Limb (tissue), 2 donors: ENCODE data around the gene PFKFB3.
"Not testable (repeated sequence)": the region's sequence is repeated elsewhere in the genome, so short reads cannot be mapped to it uniquely, and the experiment has no call there.

Experiments used
- DNase-seq, 2 donors: peaks; one replicate each; pipeline ENCODE4 v3.0.0-alpha.2; 2016; ENCODE audit errors: extremely low spot score in 2 of 2

The PFKFB3 gene

DNA sequence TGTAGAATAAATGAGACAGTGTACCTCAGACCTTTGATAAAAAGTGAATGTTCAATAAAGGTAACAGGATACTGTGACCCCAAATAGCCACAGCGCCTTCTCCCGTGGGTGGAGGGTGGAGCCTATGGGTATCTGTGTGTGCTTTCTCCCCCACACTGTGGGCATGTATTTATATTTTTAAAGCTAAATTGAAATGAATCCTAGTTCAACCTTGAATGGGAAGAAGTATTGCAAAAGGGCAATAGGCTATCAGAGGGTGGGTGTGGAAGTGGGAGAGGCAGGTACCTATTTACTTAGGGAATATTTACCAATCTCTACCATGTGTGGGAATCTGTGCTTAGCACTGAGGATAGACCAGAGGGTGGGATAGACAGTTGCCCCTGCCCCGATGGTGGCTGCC lies 68.9 kb downstream of the PFKFB3 start:
- no peak for DNase-seq

DNA sequence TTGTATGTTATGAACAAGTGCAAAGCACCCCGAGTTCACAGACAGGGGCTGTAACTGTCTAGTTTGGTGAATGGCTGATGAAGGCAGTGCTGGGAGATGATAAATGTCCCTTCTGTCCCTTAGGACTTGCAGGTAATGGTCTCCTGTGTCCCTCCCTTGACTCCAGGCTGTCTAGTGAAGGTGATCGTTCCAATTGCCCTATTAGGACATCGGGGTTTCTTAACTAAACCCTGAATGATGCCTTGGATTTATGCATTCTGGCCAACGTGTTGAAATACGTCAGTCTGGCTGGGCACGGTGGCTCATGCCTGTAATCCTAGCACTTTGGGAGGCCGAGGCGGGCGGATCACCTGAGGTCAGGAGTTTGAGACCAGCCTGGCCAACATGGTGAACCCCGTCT lies 69.4 kb downstream of the PFKFB3 start:
- no peak for DNase-seq

GRCh38 chr10:6273351-6273750 lies 70.6 kb downstream of the PFKFB3 start:
- no peak for DNase-seq

- DNase-seq, result no peak
These were observed 71.3 kb downstream of the PFKFB3 start for GRCh38 chr10:6274040-6274439.

DNA sequence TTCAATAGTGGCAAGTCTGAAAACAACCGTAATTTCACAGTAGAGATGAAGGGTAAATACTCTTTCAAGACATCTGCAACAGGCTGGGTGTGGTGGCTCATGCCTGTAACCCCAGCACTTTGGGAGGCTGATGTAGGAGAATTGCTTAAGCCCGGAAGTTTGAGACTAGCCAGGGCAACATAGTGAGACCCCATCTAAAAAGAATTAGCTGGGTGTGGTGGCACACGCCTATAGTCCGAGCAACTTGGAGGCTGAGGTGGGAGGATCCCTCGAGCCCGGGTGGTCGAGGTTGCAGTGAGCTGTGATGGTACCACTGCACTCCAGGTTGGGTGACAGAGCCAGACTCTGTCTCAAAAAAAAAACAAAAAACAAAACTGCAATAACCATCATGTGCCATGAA lies 71.8 kb downstream of the PFKFB3 start:
- no peak for DNase-seq

- DNase-seq, result peak in 1 of 2 donors; percentile 56
These were observed 72.6 kb downstream of the PFKFB3 start for GRCh38 chr10:6275022-6275997.

DNA sequence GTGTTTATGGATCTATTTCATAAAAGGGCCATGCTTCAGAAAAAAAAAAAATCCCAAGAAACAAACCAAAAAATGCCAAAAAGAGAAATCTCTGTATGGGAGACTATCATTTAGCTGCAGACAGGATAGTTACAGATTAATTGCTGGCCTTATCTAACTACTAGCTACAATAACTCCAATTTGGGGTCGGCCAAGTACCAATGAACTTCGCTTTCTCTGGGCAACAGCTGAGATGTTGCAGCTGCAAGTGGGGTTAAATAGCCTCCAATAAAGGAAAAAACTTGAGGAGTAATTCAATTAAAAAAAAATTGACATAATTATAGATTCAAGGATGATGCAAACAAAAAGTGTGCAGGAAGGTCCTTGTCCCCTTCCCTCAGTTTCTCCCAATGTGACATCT lies 73.6 kb downstream of the PFKFB3 start:
- DNase-seq, result no peak

DNA sequence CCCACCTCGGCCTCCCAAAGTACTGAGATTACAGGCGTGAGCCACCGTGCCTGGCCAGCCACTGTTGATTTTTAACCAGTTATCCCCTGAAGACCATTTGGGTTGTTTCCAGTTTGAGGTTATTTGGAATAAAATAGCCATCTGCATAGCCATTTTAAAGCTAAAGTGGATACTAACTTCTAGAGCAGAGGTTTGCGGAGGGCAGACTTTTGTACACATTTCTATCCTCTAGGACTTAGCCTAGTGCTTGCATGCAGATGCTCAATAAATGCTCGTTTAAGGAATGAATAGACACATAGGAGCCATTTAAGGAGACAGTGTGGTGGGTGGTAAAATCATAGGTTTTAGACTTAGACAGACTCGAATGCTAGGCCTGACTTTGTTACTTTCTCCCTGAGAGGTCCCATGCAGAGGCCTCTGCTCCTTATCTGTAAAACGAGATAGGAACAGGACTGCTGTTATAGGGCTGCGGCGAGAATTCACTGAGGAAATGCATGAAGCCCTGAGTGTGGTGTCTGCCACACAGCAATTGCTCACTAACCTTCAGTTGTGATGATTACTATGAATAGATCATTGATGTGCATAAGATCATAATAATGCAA lies 75.9 kb downstream of the PFKFB3 start:
- DNase-seq, result no peak

- DNase-seq, result no peak
These were observed 77.0 kb downstream of the PFKFB3 start for GRCh38 chr10:6279540-6280267.

DNA sequence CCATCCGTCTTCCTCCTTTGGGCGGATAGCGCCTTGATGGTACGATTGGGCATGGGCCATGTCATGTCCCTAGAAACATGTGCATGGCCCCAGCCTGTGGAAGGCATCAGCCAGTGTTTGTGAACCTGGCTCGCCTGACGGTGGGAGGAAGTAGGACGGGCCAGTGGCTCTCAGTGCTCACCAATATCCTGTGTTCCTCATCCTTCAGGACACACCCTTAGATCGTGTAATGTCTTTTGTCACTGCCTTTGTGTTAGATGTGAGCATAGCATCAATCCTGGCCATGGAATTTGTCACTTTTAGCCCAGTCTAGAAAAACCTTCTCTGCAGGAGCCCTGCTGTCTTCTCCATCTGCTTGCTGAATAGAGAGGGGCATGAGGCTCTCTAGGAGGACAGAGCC lies 77.6 kb downstream of the PFKFB3 start:
- no peak for DNase-seq

DNA sequence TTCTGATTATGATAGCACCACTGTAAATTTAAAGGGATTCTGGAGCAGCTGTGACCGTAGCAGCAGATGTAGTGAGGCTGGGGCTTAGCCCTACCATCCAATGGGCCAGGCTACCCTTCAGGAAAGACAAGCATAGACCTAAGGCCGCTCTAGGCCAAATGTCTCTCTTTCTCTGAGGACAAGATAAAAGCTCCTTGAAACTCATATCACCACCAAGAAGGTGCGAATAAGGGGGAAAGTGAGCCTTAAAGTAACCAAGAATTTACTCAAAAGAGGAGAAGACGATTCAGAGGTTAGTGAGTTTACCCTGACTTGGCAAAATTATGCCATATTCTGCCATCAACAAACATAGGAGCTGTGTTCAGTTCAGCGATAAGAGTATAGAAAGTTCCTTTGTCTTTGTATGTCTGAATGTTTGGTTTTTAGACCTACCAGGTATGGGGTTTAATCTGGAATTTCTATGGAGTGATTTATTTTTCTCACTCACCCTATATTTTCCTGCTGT lies 79.8 kb downstream of the PFKFB3 start:
- DNase-seq, result no peak

DNA sequence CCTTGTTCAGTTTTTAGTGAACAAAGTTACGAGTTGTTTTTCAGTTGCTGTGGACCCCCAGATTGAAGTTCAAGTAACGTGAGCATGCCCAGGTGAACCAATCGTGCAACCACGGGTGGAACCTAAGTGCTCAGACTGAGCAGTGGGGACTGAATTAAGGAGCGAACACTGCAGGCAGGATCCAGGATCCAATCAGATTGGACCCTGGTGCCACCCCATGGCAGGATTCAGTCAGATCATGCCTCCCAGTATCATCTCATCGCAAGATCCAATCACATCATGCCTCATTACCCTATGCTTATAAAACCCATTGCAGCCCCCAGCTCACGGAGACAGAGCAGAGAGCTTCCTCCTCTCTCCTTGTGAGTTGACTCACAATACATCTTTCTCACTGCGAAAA lies 80.9 kb downstream of the PFKFB3 start:
- DNase-seq, result no peak

DNA sequence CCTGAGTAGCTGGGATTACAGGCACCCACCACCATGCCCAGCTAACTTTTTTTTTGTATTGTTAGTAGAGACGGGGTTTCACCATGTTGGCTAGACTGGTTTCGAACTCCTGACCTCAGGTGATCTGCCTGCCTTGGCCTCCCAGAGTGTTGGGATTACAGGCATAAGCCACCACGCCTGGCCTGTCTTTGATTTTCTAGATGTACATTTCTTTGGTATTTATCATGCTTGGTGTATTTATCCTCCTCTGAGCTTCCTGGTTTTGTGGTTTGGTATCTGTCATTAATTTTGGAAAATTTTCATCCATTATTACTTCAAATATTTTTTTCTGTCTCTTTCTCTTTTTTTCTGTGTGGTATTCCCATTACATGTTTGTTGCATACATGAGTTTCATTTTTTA lies 87.9 kb downstream of the PFKFB3 start:
- not testable (repeated sequence) for DNase-seq

GRCh38 chr10:6292741-6293151 lies 90.0 kb downstream of the PFKFB3 start:
- no peak for DNase-seq

DNA sequence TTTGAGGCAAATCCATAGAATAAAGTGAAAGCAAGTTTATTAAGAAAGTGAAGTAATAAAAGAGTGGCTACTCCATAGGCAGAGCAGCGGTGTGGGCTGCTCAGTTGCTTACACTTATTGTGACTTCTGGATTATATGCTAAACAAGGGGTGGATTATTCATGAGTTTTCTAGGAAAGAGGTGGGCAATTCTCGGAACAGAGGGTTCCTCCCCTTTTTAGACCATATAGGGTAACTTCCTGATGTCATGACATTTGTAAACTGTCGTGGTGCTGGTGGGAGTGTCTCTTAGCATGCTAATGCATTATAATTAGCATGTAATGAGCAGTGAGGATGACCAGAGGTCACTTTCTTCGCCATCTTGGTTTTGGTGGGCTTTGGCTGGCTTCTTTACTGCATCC lies 93.7 kb downstream of the PFKFB3 start:
- DNase-seq, result not testable (repeated sequence)

DNA sequence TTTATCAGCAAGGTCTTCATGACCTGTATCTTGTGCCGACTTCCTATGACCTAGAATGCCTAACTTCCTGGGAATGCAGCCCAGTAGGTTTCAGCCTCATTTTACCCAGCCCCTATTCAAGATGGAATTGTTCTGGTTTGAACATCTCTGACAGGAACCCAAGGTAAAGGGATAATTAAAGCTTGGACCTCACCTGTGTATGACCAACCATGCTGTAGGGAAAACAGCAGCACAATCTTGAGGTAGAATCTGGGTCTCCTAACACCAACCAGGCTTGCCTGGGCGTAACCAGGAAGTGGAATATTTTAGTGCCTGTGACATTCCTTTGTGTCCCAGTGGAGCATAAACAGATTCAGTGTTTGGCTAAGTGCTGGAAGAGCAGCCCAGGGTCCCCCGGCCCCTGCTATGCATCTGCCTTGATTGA lies 94.1 kb downstream of the PFKFB3 start:
- no peak for DNase-seq

- DNase-seq, result no peak
These were observed 94.8 kb downstream of the PFKFB3 start for GRCh38 chr10:6297522-6297921.

- DNase-seq, result no peak
These were observed 95.2 kb downstream of the PFKFB3 start for GRCh38 chr10:6297951-6298381.

- DNase-seq, result no peak
These were observed 95.7 kb downstream of the PFKFB3 start for GRCh38 chr10:6298428-6298827.

- DNase-seq, result no peak
These were observed 96.5 kb downstream of the PFKFB3 start for GRCh38 chr10:6299234-6299633.

DNA sequence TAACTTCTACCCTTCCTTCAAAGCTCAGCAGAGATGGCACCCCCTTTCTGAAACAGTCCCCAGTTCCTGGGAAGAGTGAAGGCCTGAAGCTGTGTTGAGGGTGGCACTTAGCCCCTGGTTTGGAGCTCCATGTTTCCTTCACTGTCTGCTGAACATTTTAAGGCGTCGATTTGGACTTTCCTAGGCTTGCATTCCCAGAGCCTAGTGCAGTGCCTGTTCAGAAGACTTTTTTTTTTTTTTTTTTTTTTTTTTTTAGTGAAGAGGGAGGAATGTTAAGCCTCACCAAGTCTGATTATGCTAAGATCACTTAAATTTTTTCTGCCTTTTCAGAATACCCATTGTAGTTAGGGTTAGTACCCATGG lies 97.0 kb downstream of the PFKFB3 start:
- DNase-seq, result no peak
